ENCODE results near the gene FAM184A. TPM values are rescaled to one million over a fixed set of nuclear protein-coding genes. Genes with fewer than 3 reads are reported as not detected.

FAM184A gene
- total RNA-seq, 2 experiments from 2014 or later = 3.0 TPM

DNA sequence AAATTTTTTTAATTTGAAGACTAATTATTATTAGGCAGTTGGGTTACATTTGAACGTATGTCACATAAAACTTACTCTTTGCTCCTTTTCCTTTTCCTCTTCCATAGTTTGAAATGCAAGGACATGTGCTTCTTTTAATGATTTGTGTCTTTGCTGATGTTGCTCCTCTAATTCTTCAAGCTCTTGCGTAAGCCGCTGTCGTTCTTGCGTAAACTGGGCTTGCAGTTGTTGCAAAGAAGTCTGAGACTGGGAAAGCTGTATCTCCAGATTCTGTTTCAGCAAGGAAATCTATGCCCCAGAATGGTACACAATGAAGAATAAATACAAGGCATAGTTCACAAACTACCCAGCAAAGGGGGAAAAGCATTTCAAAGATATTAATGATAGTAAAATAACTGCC is 98.4 kb downstream of the FAM184A start:
- POLR2A ChIA-PET = no interaction called here
- Mint-ChIP-seq H3K9me3 (no peaks in the 10 kb centered on the region), H3K27me3 (no peaks in the 10 kb centered on the region), H3K27ac (no peak overlapping the region), H3K36me3 (peaks cover 4% of the 10 kb centered on the region), H3K4me1 (peaks cover 2% of the 10 kb centered on the region), H3K4me3 (no peak overlapping the region)
- ATAC-seq (ENCODE audit: low read depth) (no peak), DNase-seq (no peak)

- Mint-ChIP-seq H3K36me3 (peaks cover 4% of the 10 kb centered on the region), H3K9me3 (no peaks in the 10 kb centered on the region), H3K4me1 (no peaks in the 10 kb centered on the region), H3K4me3 (no peak overlapping the region), H3K27ac (no peak overlapping the region), H3K27me3 (no peaks in the 10 kb centered on the region)
- ATAC-seq (ENCODE audit: low read depth) (no peak), DNase-seq (no peak)
- POLR2A ChIA-PET = no interaction called here
These were observed 103.7 kb downstream of the FAM184A start for GRCh38 chr6:118974790-118975189.

GRCh38 chr6:118971682-118972081 is 106.8 kb downstream of the FAM184A start:
- no peak overlapping the region for H3K4me3 Mint-ChIP-seq
- no peaks in the 10 kb centered on the region for H3K36me3 Mint-ChIP-seq
- no peak for DNase-seq
- ATAC-seq (ENCODE audit: low read depth) = no peak
- POLR2A ChIA-PET = no interaction called here
- no peaks in the 10 kb centered on the region for H3K4me1 Mint-ChIP-seq
- H3K9me3 Mint-ChIP-seq = no peaks in the 10 kb centered on the region
- no peaks in the 10 kb centered on the region for H3K27me3 Mint-ChIP-seq
- no peak overlapping the region for H3K27ac Mint-ChIP-seq

DNA sequence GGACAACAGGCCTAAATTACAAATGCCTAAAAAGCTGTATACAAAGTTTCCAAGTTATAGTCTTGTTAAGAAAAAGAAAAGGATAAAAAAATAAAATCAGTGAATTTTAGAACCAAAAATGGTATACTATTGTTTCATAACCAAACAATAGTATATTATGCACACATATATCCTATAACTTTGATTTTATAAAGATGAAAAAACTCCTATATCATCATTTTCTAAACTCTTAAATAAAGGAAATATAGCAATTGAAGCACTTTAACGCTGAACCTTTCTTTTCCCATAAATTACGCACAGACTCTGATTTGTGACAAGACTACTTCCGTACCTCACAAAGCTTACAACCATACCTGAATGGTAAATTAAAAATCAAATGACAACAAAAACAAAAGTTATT is 107.6 kb downstream of the FAM184A start:
- ATAC-seq (ENCODE audit: low read depth) (no peak), DNase-seq (no peak)
- H3K4me3 Mint-ChIP-seq = no peak overlapping the region
- H3K9me3 Mint-ChIP-seq = no peaks in the 10 kb centered on the region
- H3K4me1 Mint-ChIP-seq = no peaks in the 10 kb centered on the region
- no peaks in the 10 kb centered on the region for H3K36me3 Mint-ChIP-seq
- H3K27me3 Mint-ChIP-seq = no peaks in the 10 kb centered on the region
- H3K27ac Mint-ChIP-seq = no peak overlapping the region
- POLR2A ChIA-PET = no interaction called here

DNA sequence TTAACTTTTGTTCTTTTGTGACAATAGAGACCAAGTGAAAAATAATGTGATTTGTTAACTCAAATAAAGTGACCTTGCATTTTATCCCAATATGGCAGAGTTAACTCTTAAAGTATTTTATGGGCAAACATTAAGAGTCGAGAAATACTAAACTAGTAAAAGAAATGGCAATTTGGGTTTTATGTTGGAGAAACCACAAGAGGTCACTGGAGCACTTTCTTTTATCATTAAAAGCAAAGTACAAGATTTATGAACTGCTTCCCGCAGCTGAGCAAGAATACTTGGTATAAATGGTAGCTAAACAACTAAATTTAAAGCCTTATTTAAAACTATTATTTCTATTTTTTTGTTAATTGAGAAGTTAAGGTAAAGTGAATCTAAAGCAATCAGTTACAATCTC is 110.0 kb downstream of the FAM184A start:
- Mint-ChIP-seq H3K36me3 (no peaks in the 10 kb centered on the region), H3K27ac (no peak overlapping the region), H3K9me3 (no peaks in the 10 kb centered on the region), H3K4me1 (no peaks in the 10 kb centered on the region), H3K27me3 (no peaks in the 10 kb centered on the region), H3K4me3 (no peak overlapping the region)
- POLR2A ChIA-PET = no interaction called here
- DNase-seq (no peak), ATAC-seq (ENCODE audit: low read depth) (no peak)

DNA sequence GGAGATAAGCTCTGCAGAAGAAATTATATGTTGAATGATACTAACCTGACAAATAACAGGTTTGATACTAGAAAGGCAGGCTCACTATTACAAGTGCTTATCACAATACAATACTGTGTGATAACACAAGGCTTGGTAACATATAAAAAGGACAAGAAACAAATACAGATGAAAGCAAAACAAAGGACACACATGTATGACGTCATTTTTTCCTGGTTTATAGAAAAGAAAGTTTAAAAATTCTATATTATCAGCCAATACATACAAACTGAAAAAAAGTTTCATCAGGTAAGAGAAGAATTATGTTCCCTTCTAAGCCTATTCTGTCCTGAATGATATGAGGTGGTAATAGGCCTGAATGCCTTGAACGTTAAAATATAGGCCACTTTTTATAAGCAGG is 111.2 kb downstream of the FAM184A start:
- Mint-ChIP-seq H3K4me3 (no peak overlapping the region), H3K4me1 (no peaks in the 10 kb centered on the region), H3K9me3 (no peaks in the 10 kb centered on the region), H3K27me3 (no peaks in the 10 kb centered on the region), H3K36me3 (no peaks in the 10 kb centered on the region), H3K27ac (no peak overlapping the region)
- DNase-seq (no peak), ATAC-seq (ENCODE audit: low read depth) (no peak)
- POLR2A ChIA-PET = no interaction called here

DNA sequence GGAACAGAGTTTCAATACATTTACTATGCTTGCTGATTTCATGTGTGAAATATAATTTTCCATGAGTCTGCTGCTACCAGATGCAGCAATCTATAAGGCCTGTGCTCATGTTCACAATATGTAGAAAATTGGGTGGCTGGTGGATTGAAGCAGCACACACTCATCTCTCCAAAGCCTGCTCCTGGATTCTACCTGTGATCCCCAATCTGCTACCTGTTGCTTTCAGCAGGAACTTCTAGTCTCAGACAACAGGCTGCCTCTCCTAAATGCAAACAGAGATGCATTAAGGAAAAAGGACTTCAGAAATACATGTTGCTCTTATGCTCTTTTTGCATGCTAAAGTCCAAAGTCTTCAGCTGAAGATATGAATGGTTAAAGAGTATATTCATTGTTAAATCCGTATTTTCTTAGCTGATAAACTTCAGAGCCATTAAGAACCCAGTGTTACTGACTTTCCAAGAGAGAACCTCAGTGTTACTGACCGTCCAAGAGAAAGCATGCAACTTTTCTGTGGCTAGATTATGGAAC is 112.6 kb downstream of the FAM184A start:
- no peak for ATAC-seq (ENCODE audit: low read depth)
- DNase-seq = no peak
- no peaks in the 10 kb centered on the region for H3K27me3 Mint-ChIP-seq
- no peak overlapping the region for H3K4me3 Mint-ChIP-seq
- no peak overlapping the region for H3K27ac Mint-ChIP-seq
- H3K36me3 Mint-ChIP-seq = no peaks in the 10 kb centered on the region
- H3K9me3 Mint-ChIP-seq = no peaks in the 10 kb centered on the region
- POLR2A ChIA-PET = no interaction called here
- H3K4me1 Mint-ChIP-seq = no peaks in the 10 kb centered on the region

GRCh38 chr6:118965371-118965770 is 113.1 kb downstream of the FAM184A start:
- Mint-ChIP-seq H3K27me3 (no peaks in the 10 kb centered on the region), H3K9me3 (no peaks in the 10 kb centered on the region), H3K36me3 (no peaks in the 10 kb centered on the region), H3K4me3 (no peak overlapping the region), H3K4me1 (no peaks in the 10 kb centered on the region), H3K27ac (no peak overlapping the region)
- ATAC-seq (ENCODE audit: low read depth) (no peak), DNase-seq (no peak)
- POLR2A ChIA-PET = no interaction called here

DNA sequence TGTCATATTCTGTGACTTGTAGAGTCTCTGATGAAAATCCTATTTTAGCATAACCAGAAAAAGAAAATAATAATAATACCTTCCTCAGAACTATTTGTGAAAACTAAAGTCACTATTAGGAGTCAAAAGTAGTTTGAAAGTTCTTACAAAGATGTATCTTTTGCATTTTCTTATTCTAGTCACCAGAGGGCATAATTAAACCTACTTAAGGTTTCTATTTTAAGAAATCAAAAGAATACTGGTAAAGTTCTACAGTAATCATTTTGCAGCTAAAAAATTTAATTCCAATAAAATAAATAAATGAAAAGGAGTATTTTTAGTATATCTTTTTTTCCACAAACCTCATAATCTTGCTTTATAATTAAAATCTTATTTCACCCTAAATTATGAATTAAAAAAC is 115.5 kb downstream of the FAM184A start:
- H3K36me3 Mint-ChIP-seq = no peaks in the 10 kb centered on the region
- DNase-seq (no peak), ATAC-seq (ENCODE audit: low read depth) (no peak)
- peaks cover 11% of the 10 kb centered on the region for H3K4me1 Mint-ChIP-seq
- H3K27ac Mint-ChIP-seq = no peak overlapping the region
- H3K27me3 Mint-ChIP-seq = no peaks in the 10 kb centered on the region
- POLR2A ChIA-PET = no interaction called here
- no peak overlapping the region for H3K4me3 Mint-ChIP-seq
- no peaks in the 10 kb centered on the region for H3K9me3 Mint-ChIP-seq

DNA sequence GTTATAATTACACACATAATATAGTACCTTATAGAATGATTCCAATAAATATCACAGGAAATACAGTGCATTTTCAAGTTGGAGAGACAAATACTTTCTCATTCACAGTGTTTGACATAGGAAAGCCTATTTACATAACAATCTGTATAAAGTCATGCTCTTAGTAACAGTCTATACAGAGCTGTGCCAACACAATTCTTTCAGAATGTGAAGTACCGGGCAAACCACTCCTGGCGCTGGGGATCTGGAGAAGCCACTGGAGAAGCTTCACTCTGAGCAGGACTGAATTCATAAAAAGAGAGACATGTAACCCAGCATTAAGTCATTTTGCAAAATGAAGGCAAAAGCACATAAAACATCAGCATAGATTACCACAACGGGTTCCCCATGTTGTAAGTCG is 118.6 kb downstream of the FAM184A start:
- H3K27ac Mint-ChIP-seq = no peak overlapping the region
- POLR2A ChIA-PET = no interaction called here
- peaks cover 11% of the 10 kb centered on the region for H3K4me1 Mint-ChIP-seq

GRCh38 chr6:118953391-118953790 is 125.1 kb downstream of the FAM184A start:
- peaks cover 1% of the 10 kb centered on the region for H3K36me3 Mint-ChIP-seq
- POLR2A ChIA-PET = no interaction called here

More for the DNA sequence above, 118.6 kb downstream of the FAM184A start:
- DNase-seq (no peak), ATAC-seq (ENCODE audit: low read depth) (no peak)
- no peak overlapping the region for H3K4me3 Mint-ChIP-seq
- H3K27me3 Mint-ChIP-seq = no peaks in the 10 kb centered on the region
- peaks cover 1% of the 10 kb centered on the region for H3K36me3 Mint-ChIP-seq
- H3K9me3 Mint-ChIP-seq = no peaks in the 10 kb centered on the region

GRCh38 chr6:118952683-118953082 is 125.8 kb downstream of the FAM184A start:
- H3K27ac Mint-ChIP-seq = no peak overlapping the region

More at GRCh38 chr6:118953391-118953790, 125.1 kb downstream of the FAM184A start:
- no peak for ATAC-seq (ENCODE audit: low read depth)
- Mint-ChIP-seq H3K27me3 (peaks cover 7% of the 10 kb centered on the region), H3K27ac (no peak overlapping the region), H3K9me3 (no peaks in the 10 kb centered on the region), H3K4me3 (no peak overlapping the region), H3K4me1 (peaks cover 4% of the 10 kb centered on the region)
- DNase-seq = no peak

GRCh38 chr6:118945217-118945616 is 133.2 kb downstream of the FAM184A start:
- peaks cover 18% of the 10 kb centered on the region for H3K36me3 Mint-ChIP-seq
- H3K27me3 Mint-ChIP-seq = peaks cover 9% of the 10 kb centered on the region
- H3K4me3 Mint-ChIP-seq = no peak overlapping the region
- ATAC-seq (ENCODE audit: low read depth) (no peak), DNase-seq (no peak)
- H3K4me1 Mint-ChIP-seq = no peaks in the 10 kb centered on the region
- peaks cover 33% of the 10 kb centered on the region for H3K9me3 Mint-ChIP-seq
- POLR2A ChIA-PET = no interaction called here
- no peak overlapping the region for H3K27ac Mint-ChIP-seq

More at GRCh38 chr6:118952683-118953082, 125.8 kb downstream of the FAM184A start:
- H3K4me3 Mint-ChIP-seq = no peak overlapping the region
- H3K9me3 Mint-ChIP-seq = no peaks in the 10 kb centered on the region
- peaks cover 7% of the 10 kb centered on the region for H3K27me3 Mint-ChIP-seq
- H3K4me1 Mint-ChIP-seq = no peaks in the 10 kb centered on the region
- no peak for DNase-seq
- peaks cover under 1% of the 10 kb centered on the region for H3K36me3 Mint-ChIP-seq
- ATAC-seq (ENCODE audit: low read depth) = no peak
- POLR2A ChIA-PET = no interaction called here

DNA sequence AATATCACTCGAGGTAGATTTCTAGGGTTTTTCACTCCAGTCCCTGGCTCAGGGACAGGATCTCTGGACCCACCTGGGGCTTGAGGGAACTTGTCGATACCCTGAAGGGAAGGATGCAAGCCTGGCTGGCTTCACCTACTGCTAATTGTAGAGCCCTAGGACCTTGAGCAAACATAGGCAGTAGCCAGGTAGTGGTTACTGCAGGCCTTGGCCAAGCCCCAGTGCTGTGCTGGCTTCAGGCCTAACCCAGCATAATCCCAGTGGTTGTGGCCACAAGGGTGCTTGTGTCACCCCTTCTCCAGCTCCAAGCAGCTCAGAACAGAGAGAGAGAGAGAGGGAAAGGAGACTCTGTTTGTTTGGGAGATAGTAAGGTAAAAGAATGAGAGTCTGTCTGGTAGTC is 137.7 kb downstream of the FAM184A start:
- DNase-seq (no peak), ATAC-seq (ENCODE audit: low read depth) (no peak)
- POLR2A ChIA-PET = no interaction called here
- Mint-ChIP-seq H3K9me3 (peaks cover 24% of the 10 kb centered on the region), H3K27ac (no peak overlapping the region), H3K4me3 (no peak overlapping the region), H3K36me3 (peaks cover 35% of the 10 kb centered on the region), H3K27me3 (no peaks in the 10 kb centered on the region), H3K4me1 (peaks cover 3% of the 10 kb centered on the region)

GRCh38 chr6:118939683-118940082 is 138.8 kb downstream of the FAM184A start:
- no peak for DNase-seq
- Mint-ChIP-seq H3K4me1 (peaks cover 10% of the 10 kb centered on the region), H3K4me3 (no peak overlapping the region), H3K27me3 (no peaks in the 10 kb centered on the region), H3K27ac (no peak overlapping the region), H3K9me3 (peaks cover 16% of the 10 kb centered on the region), H3K36me3 (peaks cover 30% of the 10 kb centered on the region)
- POLR2A ChIA-PET = no interaction called here
- ATAC-seq (ENCODE audit: low read depth) = no peak

All from activated naive CD8-positive, alpha-beta T cell treated with anti-CD3 and anti-CD28 coated beads, Interleukin-2, amount 10 ng/mL, durations not matched to agents 7 days and 5 days (primary cell).